Lung (tissue), 12 donors: Measurements from ENCODE around the gene SUSD4. TPM values are rescaled to one million over a fixed set of nuclear protein-coding genes. Genes with fewer than 3 reads are reported as not detected.

Experiments
- ATAC-seq: fragments of 200-7000 bp; cut with Tn5 transposase; one replicate; pipeline ENCODE4 v1.9.1; 2020; ENCODE audit warnings: moderate number of reproducible peaks; ENCODE audit not compliant: insufficient read depth, low FRiP score
- DNase-seq, 3 donors: peaks; one replicate each; pipeline ENCODE4 v3.0.0-alpha.2; 2013 to 2017
- H3K27ac ChIP-seq, 2 donors: one replicate each; pipeline ENCODE4 v1.5.1; 2013; ENCODE audit warnings: mild to moderate bottlenecking in 2 of 2, moderate library complexity in 2 of 2, control low read depth in 1 of 2, inconsistent platforms in 1 of 2, low read depth in 1 of 2, low read length in 1 of 2
- H3K27me3 ChIP-seq, 3 donors: one replicate each; pipeline ENCODE4 v1.5.1; 2013; ENCODE audit warnings: low read length in 2 of 3; ENCODE audit not compliant: control insufficient read depth in 3 of 3, insufficient read depth in 3 of 3
- H3K36me3 ChIP-seq, 4 donors: one replicate each; pipeline ENCODE4 v1.5.1; 2013; ENCODE audit warnings: low read length in 4 of 4, mild to moderate bottlenecking in 1 of 4, moderate library complexity in 1 of 4; ENCODE audit not compliant: control insufficient read depth in 4 of 4, insufficient read depth in 4 of 4
- H3K4me1 ChIP-seq, 5 donors: one replicate each; pipeline ENCODE4 v1.5.1; 2013; ENCODE audit warnings: low read length in 5 of 5, mild to moderate bottlenecking in 2 of 5, moderate library complexity in 1 of 5; ENCODE audit not compliant: control insufficient read depth in 5 of 5, insufficient read depth in 5 of 5
- H3K4me3 ChIP-seq: one replicate; pipeline ENCODE4 v1.5.1; 2013; ENCODE audit warnings: mild to moderate bottlenecking, control low read depth, moderate library complexity
- H3K9ac ChIP-seq, 2 donors: one replicate each; pipeline ENCODE4 v1.5.1; 2013; ENCODE audit warnings: low read length in 2 of 2, control low read depth in 1 of 2; ENCODE audit not compliant: insufficient read depth in 1 of 2
- H3K9me3 ChIP-seq, 4 donors: one replicate each; pipeline ENCODE4 v1.5.1; 2013; ENCODE audit warnings: low read length in 3 of 4, mild to moderate bottlenecking in 1 of 4, moderate library complexity in 1 of 4; ENCODE audit not compliant: control insufficient read depth in 4 of 4, insufficient read depth in 3 of 4
- WGBS, 2 donors: extraction: QIAGEN DNeasy Blood & Tissue Kit; methylation state at CpG; one replicate each; pipeline ENCODE4 v1.1.7; 2013; 5-methylcytosine and 5-hydroxymethylcytosine counted together
- polyA plus RNA-seq, 2 donors: library from polyadenylated mRNA; stranded (reverse); fragments of 200-250 nt; gene quantifications; one replicate each; pipeline ENCODE4 v1.2.1, GENCODE V29; 2013
- total RNA-seq, 2 donors: library from RNA; depleted of rRNA in 1 of 2; stranded (reverse); fragments of >200 nt in 1 of 2; gene quantifications; one replicate each; pipeline ENCODE4 v1.2.1, GENCODE V29; 2014 to 2021
- TF ChIP-seq, protein P1 (sequence below): IDR thresholded peaks from 2 replicates; pipeline ENCODE4 v1.5.1; 2012; ENCODE audit warnings: mild to moderate bottlenecking; ENCODE audit errors: control extremely low read depth, extremely low read depth
- donor health status: control.
- donor health status: control.
- donor health status: Bipolar disorder and iron deficiency.
- donor health status: healthy.
- donor health status: DM: yes; HTN: yes; CAD: no.

Gene SUSD4
- total and polyA plus RNA-seq, 4 donors = 2.8 to 17.0 (median 4.9) TPM

DNA sequence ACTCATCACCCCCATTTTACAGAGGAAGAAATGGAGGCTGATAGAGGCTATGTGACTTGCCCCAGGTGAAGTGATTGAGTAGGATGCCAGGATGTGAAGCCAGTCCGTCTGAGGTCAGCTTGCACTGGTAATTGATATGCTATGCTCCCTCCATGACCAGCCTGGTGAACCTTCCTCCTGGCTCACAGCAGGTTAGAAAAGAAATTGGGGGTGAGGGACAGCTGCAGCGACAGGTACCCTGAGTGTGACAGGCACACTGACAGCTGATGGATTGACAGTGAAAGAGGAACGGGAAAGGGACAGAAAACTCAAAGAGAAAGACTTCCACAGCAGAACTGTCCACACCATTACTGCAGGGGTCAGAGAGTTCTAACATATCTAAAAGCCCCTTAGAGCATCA is 102.1 kb downstream of the SUSD4 start:
- H3K4me3 ChIP-seq = no peak overlapping the region
- ATAC-seq (no peak), DNase-seq (no peak)
- H3K36me3 ChIP-seq = no peaks in the 10 kb centered on the region
- no peak overlapping the region for H3K27ac ChIP-seq
- 87 to 88% methylated on average over 3 of the region's 3 CpGs for WGBS, 2 donors
- H3K4me1 ChIP-seq = peaks cover 0 to 4% (median 0%) of the 10 kb centered on the region in 5 donors
- H3K9me3 ChIP-seq = no peaks in the 10 kb centered on the region
- no peaks in the 10 kb centered on the region for H3K27me3 ChIP-seq
- TF ChIP-seq, protein P1, sequence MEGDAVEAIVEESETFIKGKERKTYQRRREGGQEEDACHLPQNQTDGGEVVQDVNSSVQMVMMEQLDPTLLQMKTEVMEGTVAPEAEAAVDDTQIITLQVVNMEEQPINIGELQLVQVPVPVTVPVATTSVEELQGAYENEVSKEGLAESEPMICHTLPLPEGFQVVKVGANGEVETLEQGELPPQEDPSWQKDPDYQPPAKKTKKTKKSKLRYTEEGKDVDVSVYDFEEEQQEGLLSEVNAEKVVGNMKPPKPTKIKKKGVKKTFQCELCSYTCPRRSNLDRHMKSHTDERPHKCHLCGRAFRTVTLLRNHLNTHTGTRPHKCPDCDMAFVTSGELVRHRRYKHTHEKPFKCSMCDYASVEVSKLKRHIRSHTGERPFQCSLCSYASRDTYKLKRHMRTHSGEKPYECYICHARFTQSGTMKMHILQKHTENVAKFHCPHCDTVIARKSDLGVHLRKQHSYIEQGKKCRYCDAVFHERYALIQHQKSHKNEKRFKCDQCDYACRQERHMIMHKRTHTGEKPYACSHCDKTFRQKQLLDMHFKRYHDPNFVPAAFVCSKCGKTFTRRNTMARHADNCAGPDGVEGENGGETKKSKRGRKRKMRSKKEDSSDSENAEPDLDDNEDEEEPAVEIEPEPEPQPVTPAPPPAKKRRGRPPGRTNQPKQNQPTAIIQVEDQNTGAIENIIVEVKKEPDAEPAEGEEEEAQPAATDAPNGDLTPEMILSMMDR = no peak
- H3K9ac ChIP-seq = no peak overlapping the region

DNA sequence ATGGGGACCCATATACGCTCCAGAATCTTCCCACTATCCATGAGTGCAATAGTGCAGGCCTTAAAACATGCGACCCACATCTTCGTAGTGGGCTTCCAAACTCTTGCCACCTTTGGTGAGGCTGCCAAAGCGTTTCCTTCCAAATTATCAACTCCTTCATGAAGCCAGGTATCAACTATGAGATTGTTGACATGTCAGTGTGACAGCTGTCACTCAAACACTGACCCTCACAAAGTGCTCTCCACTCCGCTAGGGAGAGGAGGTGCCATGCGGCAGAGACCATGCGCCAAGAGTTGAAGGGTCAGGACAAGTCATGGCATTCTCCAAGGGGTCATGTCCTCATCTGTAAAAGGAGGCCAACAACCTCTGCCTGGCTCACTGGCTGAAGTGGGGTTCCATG is 103.3 kb downstream of the SUSD4 start:
- H3K9me3 ChIP-seq = no peaks in the 10 kb centered on the region

DNA sequence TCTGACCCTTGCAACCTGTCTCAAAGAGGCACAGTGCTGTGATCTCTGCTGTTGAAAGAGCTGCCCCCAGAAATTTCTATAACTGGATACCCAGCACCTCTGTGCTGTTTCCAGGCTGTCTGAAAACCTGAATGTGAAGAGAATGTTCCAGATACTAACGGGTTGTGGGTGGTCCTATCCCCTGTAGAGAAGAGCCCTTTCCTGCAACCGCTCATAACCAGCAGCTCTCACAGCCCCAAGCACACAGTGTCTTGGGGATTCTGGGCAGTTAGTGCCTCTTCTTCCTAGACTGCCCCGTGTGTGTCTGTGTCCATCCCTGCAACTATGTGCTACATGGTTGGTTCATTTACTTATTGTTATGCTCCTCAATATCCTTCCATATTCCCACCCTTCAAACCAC is 104.5 kb downstream of the SUSD4 start:
- 90 to 95% methylated on average over 3 of the region's 3 CpGs for WGBS, 2 donors

More for the DNA sequence above, 103.3 kb downstream of the SUSD4 start:
- Histone ChIP-seq H3K27ac (no peak overlapping the region), H3K4me1 (peaks cover 0 to 4% (median 0%) of the 10 kb centered on the region in 5 donors), H3K4me3 (no peak overlapping the region), H3K27me3 (no peaks in the 10 kb centered on the region), H3K36me3 (no peaks in the 10 kb centered on the region), H3K9ac (no peak overlapping the region)
- WGBS, 2 donors = 94 to 96% methylated on average over 7 of the region's 7 CpGs
- TF ChIP-seq, protein P1 = no peak
- DNase-seq (no peak), ATAC-seq (no peak)

More for the DNA sequence above, 104.5 kb downstream of the SUSD4 start:
- H3K27ac ChIP-seq = no peak overlapping the region
- no peaks in the 10 kb centered on the region for H3K27me3 ChIP-seq
- no peak overlapping the region for H3K4me3 ChIP-seq
- no peaks in the 10 kb centered on the region for H3K36me3 ChIP-seq
- ATAC-seq (no peak), DNase-seq (no peak)
- H3K4me1 ChIP-seq = peaks cover 0 to 4% (median 0%) of the 10 kb centered on the region in 5 donors
- no peaks in the 10 kb centered on the region for H3K9me3 ChIP-seq
- H3K9ac ChIP-seq = no peak overlapping the region
- TF ChIP-seq, protein P1 = no peak
